Activated CD4-positive, alpha-beta T cell treated with anti-CD3 and anti-CD28 coated beads, Interleukin-2, amount 10 ng/mL, durations not matched to agents 24 days and 14 days (primary cell): ENCODE data around the gene BMS1. TPM values are rescaled to one million over a fixed set of nuclear protein-coding genes. Genes with fewer than 3 reads are reported as not detected.
"Not testable (repeated sequence)": the region's sequence is repeated elsewhere in the genome, so short reads cannot be mapped to it uniquely, and the experiment has no call there.

Source experiments
- DNase-seq: peaks from one replicate; pipeline ENCODE4 v3.0.0; 2022
- H3K27ac Mint-ChIP-seq: one replicate; pipeline ENCODE4 v1.8.0; 2022; ENCODE audit warnings: mild to moderate bottlenecking, mixed read lengths
- H3K27me3 Mint-ChIP-seq: one replicate; pipeline ENCODE4 v1.8.0; 2022; ENCODE audit warnings: mixed read lengths
- H3K36me3 Mint-ChIP-seq: one replicate; pipeline ENCODE4 v1.8.0; 2022; ENCODE audit warnings: low read depth, mild to moderate bottlenecking, mixed read lengths
- H3K4me1 Mint-ChIP-seq: one replicate; pipeline ENCODE4 v1.8.0; 2021; ENCODE audit warnings: mixed read lengths
- H3K4me3 Mint-ChIP-seq: one replicate; pipeline ENCODE4 v1.8.0; 2022; ENCODE audit warnings: mild to moderate bottlenecking, moderate library complexity, mixed read lengths
- H3K9me3 Mint-ChIP-seq: one replicate; pipeline ENCODE4 v1.8.0; 2021; ENCODE audit warnings: mixed read lengths
- intact Hi-C: fragments of 100-400 bp; cut with micrococcal nuclease; formaldehyde crosslinking; loops from one replicate; pipeline ENCODE4 v1.15.1; 2023
- total RNA-seq: library from RNA; stranded (reverse); gene quantifications from 2 replicates; pipeline ENCODE4 v1.2.3, GENCODE V29; 2022

BMS1 gene
- total RNA-seq, 1 donor from 2014 or later, result 39.3 TPM

GRCh38 chr10:42812028-42812427 lies 29.4 kb downstream of the BMS1 start:
- Mint-ChIP-seq H3K4me1 (peaks cover 9% of the 10 kb centered on the region), H3K27ac (no peak overlapping the region), H3K36me3 (peaks cover 82% of the 10 kb centered on the region), H3K9me3 (peaks cover 19% of the 10 kb centered on the region), H3K27me3 (no peaks in the 10 kb centered on the region), H3K4me3 (no peak overlapping the region)
- intact Hi-C loops, result no loop called here
- no peak for DNase-seq

DNA sequence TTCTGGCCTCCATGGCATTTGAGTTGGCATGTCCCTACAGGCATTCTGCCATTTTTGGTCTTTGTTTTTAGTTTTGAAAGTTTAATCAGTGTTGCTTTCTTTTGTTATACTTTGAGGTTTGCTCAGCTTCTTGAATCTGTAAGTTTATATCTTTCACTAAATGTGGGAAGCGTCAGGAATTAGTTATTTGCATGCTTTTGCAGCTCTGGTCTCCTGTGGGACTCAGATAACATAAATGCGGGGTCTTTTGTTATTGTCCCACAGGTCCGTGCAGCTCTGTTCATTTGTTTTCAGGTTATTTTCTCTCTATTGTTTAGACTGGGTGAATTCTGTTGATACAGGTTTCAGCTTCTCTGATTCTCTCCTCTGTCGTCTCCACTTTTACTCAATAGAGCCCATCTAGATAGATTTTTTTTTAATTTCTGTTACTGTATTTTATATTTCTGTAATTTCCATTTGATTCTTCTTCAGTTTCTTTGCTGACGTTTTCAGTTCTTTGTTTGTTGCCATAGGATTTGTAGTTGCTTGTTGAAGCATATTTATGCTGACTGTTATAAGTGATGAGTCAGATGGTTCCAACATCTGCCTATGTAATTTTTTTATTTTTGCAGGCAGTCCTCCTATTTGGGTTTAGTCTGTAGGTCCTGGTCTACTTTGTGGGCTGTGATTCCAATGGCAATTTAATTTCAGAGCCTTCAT lies 31.5 kb downstream of the BMS1 start:
- H3K4me1 Mint-ChIP-seq, intact Hi-C loops, H3K27me3 Mint-ChIP-seq, H3K27ac Mint-ChIP-seq, DNase-seq, H3K4me3 Mint-ChIP-seq: not testable (repeated sequence)
- Mint-ChIP-seq H3K9me3 (peaks cover 19% of the 10 kb centered on the region), H3K36me3 (peaks cover 85% of the 10 kb centered on the region)

DNA sequence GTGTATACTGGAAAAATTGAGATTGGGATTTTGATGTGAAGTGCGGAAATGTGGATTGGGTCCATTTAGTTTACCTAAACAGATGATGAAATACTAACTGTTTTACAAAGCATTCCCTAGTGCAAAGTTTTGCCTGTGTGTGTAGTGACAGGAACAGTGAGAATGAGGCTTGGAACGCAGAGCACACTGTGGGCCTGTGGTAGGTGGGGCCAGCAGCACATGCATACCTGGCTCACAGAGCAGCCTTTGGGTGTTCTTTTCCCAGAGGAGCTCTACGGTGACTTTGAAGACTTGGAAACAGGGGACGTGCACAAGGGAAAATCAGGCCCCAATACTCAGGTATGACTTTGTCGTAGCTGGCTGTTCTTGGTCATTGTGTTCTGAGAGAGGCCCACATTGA lies 33.7 kb downstream of the BMS1 start:
- peaks cover 19% of the 10 kb centered on the region for H3K9me3 Mint-ChIP-seq
- H3K27me3 Mint-ChIP-seq, H3K4me3 Mint-ChIP-seq, DNase-seq, intact Hi-C loops, H3K4me1 Mint-ChIP-seq, H3K27ac Mint-ChIP-seq: not testable (repeated sequence)
- peaks cover 82% of the 10 kb centered on the region for H3K36me3 Mint-ChIP-seq

DNA sequence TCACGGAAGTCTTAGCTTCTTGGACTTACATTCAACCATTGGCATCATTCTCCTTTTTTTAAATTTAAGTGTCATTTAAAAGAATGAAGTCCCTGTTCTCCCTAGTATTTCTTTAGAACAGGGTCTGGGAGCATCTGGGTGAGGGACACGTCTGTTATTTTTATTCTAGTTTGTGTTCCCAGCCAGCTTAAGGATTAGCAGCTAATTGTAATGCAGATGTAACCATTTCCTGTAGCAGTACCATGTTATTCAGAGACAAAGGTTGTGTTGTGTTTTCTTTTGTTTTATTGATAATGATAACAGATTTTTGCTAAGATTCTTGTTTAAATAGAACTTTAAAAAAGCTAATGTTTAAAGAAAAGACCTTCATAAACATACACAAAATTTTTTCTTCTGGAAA lies 34.3 kb downstream of the BMS1 start:
- DNase-seq, result no peak
- Mint-ChIP-seq H3K27ac (no peak overlapping the region), H3K4me1 (peaks cover 9% of the 10 kb centered on the region), H3K27me3 (no peaks in the 10 kb centered on the region), H3K9me3 (peaks cover 19% of the 10 kb centered on the region), H3K4me3 (no peak overlapping the region), H3K36me3 (peaks cover 80% of the 10 kb centered on the region)
- intact Hi-C loops, result no loop called here

DNA sequence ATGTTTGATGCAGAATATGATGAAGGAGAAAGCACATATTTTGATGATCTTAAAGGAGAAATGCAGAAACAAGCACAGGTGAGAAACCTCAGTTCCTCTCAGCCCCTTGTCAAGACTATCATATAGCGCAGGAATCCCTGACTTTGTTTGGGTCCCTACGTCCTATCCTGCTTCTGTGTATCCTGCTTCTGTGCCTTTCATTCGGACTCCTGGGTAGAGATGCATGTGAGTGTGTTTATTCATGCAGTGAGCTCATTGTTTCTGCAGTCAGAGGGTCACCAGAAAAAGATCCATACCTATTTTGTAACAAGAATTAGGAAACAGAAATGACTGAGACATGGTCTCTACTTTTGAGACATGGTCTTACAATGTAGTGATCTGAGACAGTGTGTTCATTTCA lies 34.8 kb downstream of the BMS1 start:
- H3K9me3 Mint-ChIP-seq, result peaks cover 18% of the 10 kb centered on the region
- peaks cover 77% of the 10 kb centered on the region for H3K36me3 Mint-ChIP-seq
- DNase-seq, H3K4me1 Mint-ChIP-seq, H3K4me3 Mint-ChIP-seq, H3K27me3 Mint-ChIP-seq, intact Hi-C loops, H3K27ac Mint-ChIP-seq: not testable (repeated sequence)

DNA sequence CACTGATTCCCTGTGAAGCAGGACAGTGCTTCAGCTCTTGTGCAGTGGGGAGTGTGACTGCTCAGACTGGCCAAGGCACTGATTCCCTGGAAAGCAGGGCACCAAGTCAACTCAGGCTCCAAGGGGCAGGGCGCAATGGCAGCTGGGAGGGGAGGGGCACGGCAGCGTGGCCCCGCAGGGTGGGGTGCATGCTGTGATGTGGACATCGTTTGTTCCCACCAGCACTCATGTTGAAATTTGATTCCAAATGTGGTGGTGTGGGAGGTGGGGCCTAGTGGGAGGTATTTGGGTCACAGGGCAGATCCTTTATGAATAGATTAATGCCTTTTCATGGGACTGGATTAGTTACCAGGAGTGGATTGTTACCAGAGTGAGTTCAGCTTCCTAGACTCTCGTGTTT lies 44.2 kb downstream of the BMS1 start:
- H3K36me3 Mint-ChIP-seq, result peaks cover 64% of the 10 kb centered on the region
- H3K27ac Mint-ChIP-seq, H3K4me1 Mint-ChIP-seq, H3K9me3 Mint-ChIP-seq, H3K4me3 Mint-ChIP-seq, H3K27me3 Mint-ChIP-seq, DNase-seq, intact Hi-C loops: not testable (repeated sequence)

- peaks cover 2% of the 10 kb centered on the region for H3K4me1 Mint-ChIP-seq
- H3K36me3 Mint-ChIP-seq, result peaks cover 68% of the 10 kb centered on the region
- H3K9me3 Mint-ChIP-seq, result no peaks in the 10 kb centered on the region
- intact Hi-C loops, result no loop called here
- no peaks in the 10 kb centered on the region for H3K27me3 Mint-ChIP-seq
- no peak overlapping the region for H3K4me3 Mint-ChIP-seq
- H3K27ac Mint-ChIP-seq, result no peak overlapping the region
- no peak for DNase-seq
These were observed 44.6 kb downstream of the BMS1 start for GRCh38 chr10:42827201-42827600.

GRCh38 chr10:42828391-42828790 lies 45.8 kb downstream of the BMS1 start:
- H3K9me3 Mint-ChIP-seq, H3K4me3 Mint-ChIP-seq, H3K27me3 Mint-ChIP-seq, H3K4me1 Mint-ChIP-seq, intact Hi-C loops, H3K27ac Mint-ChIP-seq, DNase-seq: not testable (repeated sequence)
- H3K36me3 Mint-ChIP-seq, result peaks cover 59% of the 10 kb centered on the region

- no peak for DNase-seq
- Mint-ChIP-seq H3K36me3 (peaks cover 46% of the 10 kb centered on the region), H3K27me3 (no peaks in the 10 kb centered on the region), H3K27ac (no peak overlapping the region), H3K4me3 (no peak overlapping the region), H3K9me3 (no peaks in the 10 kb centered on the region), H3K4me1 (peaks cover 2% of the 10 kb centered on the region)
- intact Hi-C loops, result no loop called here
These were observed 47.6 kb downstream of the BMS1 start for GRCh38 chr10:42830237-42830636.

- no peak overlapping the region for H3K4me3 Mint-ChIP-seq
- peaks cover 2% of the 10 kb centered on the region for H3K4me1 Mint-ChIP-seq
- H3K36me3 Mint-ChIP-seq, result peaks cover 14% of the 10 kb centered on the region
- intact Hi-C loops, result no loop called here
- peak; percentile 37 for DNase-seq
- H3K9me3 Mint-ChIP-seq, result no peaks in the 10 kb centered on the region
- H3K27ac Mint-ChIP-seq, result no peak overlapping the region
- peaks cover 25% of the 10 kb centered on the region for H3K27me3 Mint-ChIP-seq
These were observed 53.5 kb downstream of the BMS1 start for GRCh38 chr10:42836096-42836495.

GRCh38 chr10:42836771-42837468 lies 54.3 kb downstream of the BMS1 start:
- Mint-ChIP-seq H3K27me3 (peaks cover 28% of the 10 kb centered on the region), H3K36me3 (peaks cover 5% of the 10 kb centered on the region), H3K27ac (no peak overlapping the region), H3K4me3 (peak overlapping the region; percentile 56), H3K9me3 (no peaks in the 10 kb centered on the region), H3K4me1 (peaks cover 2% of the 10 kb centered on the region)
- intact Hi-C loops, result no loop called here
- peak; percentile 58 for DNase-seq

DNA sequence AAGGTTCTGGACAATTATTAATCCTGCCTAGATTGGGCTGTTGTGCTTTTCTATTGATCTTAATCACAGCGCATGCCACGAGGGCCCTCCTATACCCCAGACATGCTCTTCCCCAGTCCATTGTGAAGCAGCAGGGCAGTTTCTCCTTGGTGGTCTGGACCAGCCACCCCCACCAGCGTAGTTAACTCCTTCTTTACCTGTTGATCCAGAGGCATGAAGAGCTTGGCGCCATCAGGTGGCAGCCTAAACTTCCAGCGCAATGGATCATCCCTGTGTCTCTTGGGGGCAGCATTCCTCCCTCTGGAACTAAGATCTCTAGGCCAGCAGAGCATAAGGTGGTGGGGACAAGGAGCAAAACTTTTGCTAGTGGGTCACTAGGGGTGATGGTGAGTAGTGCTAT lies 62.2 kb downstream of the BMS1 start:
- H3K36me3 Mint-ChIP-seq, intact Hi-C loops, H3K27ac Mint-ChIP-seq, H3K4me3 Mint-ChIP-seq, DNase-seq, H3K9me3 Mint-ChIP-seq, H3K4me1 Mint-ChIP-seq: not testable (repeated sequence)
- H3K27me3 Mint-ChIP-seq, result peaks cover 10% of the 10 kb centered on the region

- H3K4me3 Mint-ChIP-seq, H3K27me3 Mint-ChIP-seq, H3K9me3 Mint-ChIP-seq, H3K4me1 Mint-ChIP-seq, H3K36me3 Mint-ChIP-seq, DNase-seq, intact Hi-C loops, H3K27ac Mint-ChIP-seq: not testable (repeated sequence)
These were observed 64.7 kb downstream of the BMS1 start for GRCh38 chr10:42847261-42847660.

DNA sequence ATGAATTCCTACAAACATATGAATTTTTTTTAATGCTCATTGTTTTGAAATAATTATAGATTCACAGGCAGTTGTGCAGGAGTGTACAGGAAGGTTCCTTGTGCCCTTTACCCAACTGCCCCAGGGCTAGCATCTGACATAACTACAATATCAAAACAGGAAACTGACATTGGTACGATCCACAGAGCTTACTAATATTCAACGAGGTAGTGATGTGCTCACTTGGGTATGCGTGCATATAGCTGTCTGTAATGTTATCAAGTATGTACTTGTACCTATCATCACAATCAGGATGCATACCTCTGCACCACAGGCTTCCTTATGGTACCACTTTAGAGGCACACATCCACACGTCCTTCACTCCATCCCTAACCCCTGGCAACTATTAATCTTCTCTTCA lies 68.3 kb downstream of the BMS1 start:
- Mint-ChIP-seq H3K4me1 (no peaks in the 10 kb centered on the region), H3K27me3 (peaks cover 22% of the 10 kb centered on the region), H3K27ac (no peak overlapping the region), H3K36me3 (no peaks in the 10 kb centered on the region), H3K9me3 (no peaks in the 10 kb centered on the region), H3K4me3 (no peak overlapping the region)
- intact Hi-C loops, result no loop called here
- DNase-seq, result no peak

- no peak overlapping the region for H3K4me3 Mint-ChIP-seq
- no peak for DNase-seq
- intact Hi-C loops, result no loop called here
- H3K27me3 Mint-ChIP-seq, result peaks cover 36% of the 10 kb centered on the region
- no peaks in the 10 kb centered on the region for H3K36me3 Mint-ChIP-seq
- H3K4me1 Mint-ChIP-seq, result no peaks in the 10 kb centered on the region
- H3K9me3 Mint-ChIP-seq, result no peaks in the 10 kb centered on the region
- H3K27ac Mint-ChIP-seq, result no peak overlapping the region
These were observed 76.7 kb downstream of the BMS1 start for GRCh38 chr10:42859256-42859655.
